Endothelial cell of umbilical vein (primary cell): ENCODE results near the gene VSTM2B. TPM values are rescaled to one million over a fixed set of nuclear protein-coding genes. Genes with fewer than 3 reads are reported as not detected.

Source experiments
- BruUV-seq: library from RNA; stranded (reverse); fragments of 400-500 nt; replicated peaks from 2 replicates; lab custom pipeline; 2021; lab: Mats Ljungman, UMichigan
- CTCF ChIA-PET: fragments of 300-600, 350-600 bp; sonication (Branson Sonifier 250); formaldehyde crosslinking; loops from one replicate; lab custom pipeline; 2021; ENCODE audit warnings: antibody characterized with exemption, inconsistent platforms; lab: Charles Lee
- POLR2A ChIA-PET: fragments of 300-600, 350-600 bp; sonication (Branson Sonifier 250); formaldehyde crosslinking; loops from one replicate; lab custom pipeline; 2021; ENCODE audit warnings: antibody characterized with exemption, inconsistent platforms; lab: Charles Lee
- DNase-seq: peaks from one replicate; pipeline ENCODE4 v3.0.0-alpha.2; 2011; ENCODE audit warnings: low read depth, low spot score
- FAIRE-seq: peaks from 2 replicates; lab custom pipeline; 2011; peaks lifted over from hg19 to GRCh38; lab: Jason Lieb, UNC
- H2AFZ ChIP-seq: 2 replicates; pipeline ENCODE4 v1.6.0; 2012; ENCODE audit warnings: low read depth, low read length, control low read depth, inconsistent platforms
- H3K27ac ChIP-seq: 2 replicates; pipeline ENCODE4 v1.5.1; 2011; ENCODE audit warnings: low read depth, mild to moderate bottlenecking, control low read depth, low read length, moderate library complexity; ENCODE audit not compliant: insufficient read depth
- H3K27me3 ChIP-seq, 2 experiments: 2 replicates each; pipeline versions ENCODE4 v1.6.0 to v1.6.1; 2011; ENCODE audit warnings: low read length in 2 of 2, mixed read lengths in 1 of 2; ENCODE audit not compliant: control insufficient read depth in 2 of 2, insufficient read depth in 2 of 2
- H3K36me3 ChIP-seq, 2 experiments: 2 replicates in 1 of 2; 3 replicates in 1 of 2; pipeline ENCODE4 v1.5.1; 2011; ENCODE audit warnings: low read length in 2 of 2, mild to moderate bottlenecking in 1 of 2, moderate library complexity in 1 of 2; ENCODE audit not compliant: control insufficient read depth in 2 of 2, insufficient read depth in 2 of 2; ENCODE audit errors: extremely low read depth in 1 of 2
- H3K4me1 ChIP-seq: 3 replicates; pipeline ENCODE4 v1.5.1; 2011; ENCODE audit warnings: mild to moderate bottlenecking, low read length; ENCODE audit not compliant: control insufficient read depth, insufficient read depth; ENCODE audit errors: extremely low read depth
- H3K4me2 ChIP-seq: 2 replicates; pipeline ENCODE4 v1.6.1; 2011; ENCODE audit warnings: low read length, control low read depth, mixed read lengths; ENCODE audit not compliant: insufficient read depth
- H3K4me3 ChIP-seq, 3 experiments: fragments of 200-600 bp in 1 of 3; sonication (generic), shearing (Covaris generic) in 1 of 3; replicated peaks in 1 of 3; 2 replicates each; pipeline ENCODE4 v1.5.1; 2011 to 2016; ENCODE audit warnings: control low read depth in 3 of 3, low read length in 3 of 3, mild to moderate bottlenecking in 2 of 3, inconsistent platforms in 1 of 3, low read depth in 1 of 3, moderate library complexity in 1 of 3; ENCODE audit not compliant: insufficient read depth in 1 of 3
- H3K79me2 ChIP-seq: 2 replicates; pipeline ENCODE4 v1.6.0; 2012; ENCODE audit warnings: low read length, inconsistent platforms; ENCODE audit not compliant: control insufficient read depth, insufficient read depth
- H3K9ac ChIP-seq: replicated peaks from 2 replicates; pipeline ENCODE3; 2011; ENCODE audit warnings: low read length, control low read depth; ENCODE audit not compliant: insufficient read depth; ENCODE audit errors: extremely low read depth
- H3K9me1 ChIP-seq: replicated peaks from 3 replicates; pipeline ENCODE4 v1.6.0; 2011; ENCODE audit warnings: mild to moderate bottlenecking, low read length; ENCODE audit not compliant: control insufficient read depth, insufficient read depth; ENCODE audit errors: extremely low read depth
- H3K9me3 ChIP-seq: replicated peaks from 2 replicates; pipeline ENCODE4 v1.5.1; 2012; ENCODE audit warnings: low read length, inconsistent platforms; ENCODE audit not compliant: control insufficient read depth, insufficient read depth
- H4K20me1 ChIP-seq: replicated peaks from 2 replicates; pipeline ENCODE3; 2011; ENCODE audit warnings: mild to moderate bottlenecking, low read length; ENCODE audit not compliant: control insufficient read depth, insufficient read depth; ENCODE audit errors: extremely low read depth
- CTCF ChIP-seq, 2 donors: IDR thresholded peaks; 1 replicate in 1 of 2; 2 replicates in 1 of 2; pipeline ENCODE4 v1.5.1; 2011; ENCODE audit warnings: low read length in 2 of 2, mild to moderate bottlenecking in 2 of 2, moderate library complexity in 2 of 2, control low read depth in 1 of 2, inconsistent platforms in 1 of 2, low read depth in 1 of 2; ENCODE audit not compliant: insufficient read depth in 1 of 2; ENCODE audit errors: extremely low read depth in 1 of 2
- EZH2 ChIP-seq: IDR thresholded peaks from 2 replicates; pipeline ENCODE4 v1.6.1; 2012; ENCODE audit warnings: borderline replicate concordance, low read depth, mild to moderate bottlenecking, moderate library complexity, low read length, inconsistent platforms; ENCODE audit not compliant: severe bottlenecking
- FOS ChIP-seq: IDR thresholded peaks from 2 replicates; pipeline ENCODE4 v1.6.1; 2011; ENCODE audit warnings: mild to moderate bottlenecking, low read length, moderate library complexity, borderline replicate concordance; ENCODE audit not compliant: insufficient read depth
- GATA2 ChIP-seq: IDR thresholded peaks from 2 replicates; pipeline ENCODE4 v1.7.0; 2011; ENCODE audit warnings: low read depth, mild to moderate bottlenecking, moderate library complexity, mixed read lengths, low read length; ENCODE audit not compliant: insufficient read length, insufficient read depth
- JUN ChIP-seq: IDR thresholded peaks from 2 replicates; pipeline ENCODE4 v1.6.1; 2011; ENCODE audit warnings: borderline replicate concordance, low read depth; ENCODE audit not compliant: insufficient read length, insufficient read depth
- MAX ChIP-seq: IDR thresholded peaks from 2 replicates; pipeline ENCODE4 v1.6.1; 2011; ENCODE audit not compliant: insufficient read depth, insufficient read length
- MYC ChIP-seq: IDR thresholded peaks from one replicate; pipeline ENCODE4 v1.6.1; 2011; ENCODE audit warnings: mild to moderate bottlenecking, low read depth, low read length
- POLR2A ChIP-seq: IDR thresholded peaks from 2 replicates; pipeline ENCODE4 v1.6.1; 2012; ENCODE audit warnings: low read depth, mild to moderate bottlenecking, control low read depth, low read length
- POLR2AphosphoS5 ChIP-seq: IDR thresholded peaks from 2 replicates; pipeline ENCODE4 v1.6.1; 2012; ENCODE audit warnings: low read depth, mild to moderate bottlenecking, control low read depth, low read length, moderate library complexity; ENCODE audit not compliant: insufficient read depth
- dilution Hi-C: fragments of 300-500 bp; cut with MboI; formaldehyde crosslinking; loops from one replicate; pipeline ENCODE4 v1.15.0; 2019; ENCODE audit warnings: low sequenced_read_pairs; ENCODE audit not compliant: extremely low pct_ligation_motif_present
- intact Hi-C: fragments of 100-400 bp; cut with micrococcal nuclease; formaldehyde crosslinking; loops from one replicate; pipeline ENCODE4 v1.10.0; 2022
- polyA plus RNA-seq, 4 experiments: library from polyadenylated mRNA; depleted of rRNA in 3 of 4; stranded (reverse) in 3 of 4; unstranded in 1 of 4; fragments of >200 nt; gene quantifications; 2 replicates each; pipeline versions ENCODE4 v1.2.1 to v1.2.3, GENCODE V29; 2011 to 2012; ENCODE audit warnings: missing spikeins in 1 of 4
- total RNA-seq: library from RNA; stranded (reverse); gene quantifications from 2 replicates; pipeline ENCODE4 v1.2.3, GENCODE V29; 2021

The VSTM2B gene
- total and polyA plus RNA-seq, 2 donors (not counting 3 experiments of a cell fraction or from before 2014, with no cell fraction given): not detected

- DNase-seq (no peak), FAIRE-seq (no peak)
- POLR2A ChIA-PET: no interaction called here
Measured at GRCh38 chr19:29511768-29512167, 14.0 kb upstream of the VSTM2B start.

More at GRCh38 chr19:29511768-29512167, 14.0 kb upstream of the VSTM2B start:
- no TSS peak for BruUV-seq
- H2AFZ ChIP-seq: no peak overlapping the region
- no peak overlapping the region for H3K9ac ChIP-seq
- H3K4me3 ChIP-seq: no peak overlapping the region
- TF ChIP-seq EZH2: no peak
- no peak for TF ChIP-seq POLR2A
- no peak for TF ChIP-seq CTCF (IDR thresholded peaks at IDR 0.05; ENCODE audit: extremely low read depth in 1 of 2, insufficient read depth in 1 of 2, low read depth in 1 of 2, low read length in 2 of 2)
- no peak for TF ChIP-seq JUN
- TF ChIP-seq POLR2AphosphoS5: no peak
- TF ChIP-seq MAX: no peak
- no peak for TF ChIP-seq GATA2
- no peak for TF ChIP-seq FOS
- TF ChIP-seq MYC: no peak
- dilution Hi-C loops (no loop called here), intact Hi-C loops (no loop called here)
- CTCF ChIA-PET: no interaction called here
- H3K9me1 ChIP-seq: no peaks in the 10 kb centered on the region
- no peak overlapping the region for H3K27ac ChIP-seq
- no peaks in the 10 kb centered on the region for H3K79me2 ChIP-seq
- H3K27me3 ChIP-seq: no peaks in the 10 kb centered on the region
- H3K9me3 ChIP-seq: peaks cover 5% of the 10 kb centered on the region
- H3K36me3 ChIP-seq: no peaks in the 10 kb centered on the region
- no peaks in the 10 kb centered on the region for H3K4me1 ChIP-seq
- H4K20me1 ChIP-seq: no peaks in the 10 kb centered on the region
- no peak overlapping the region for H3K4me2 ChIP-seq
